HepG2 (cell line): ENCODE results near the gene DNM1. TPM values are rescaled to one million over a fixed set of nuclear protein-coding genes. Genes with fewer than 3 reads are reported as not detected.

Source experiments
- ATAC-seq: fragments of 200-7000 bp; cut with Tn5 transposase; 3 replicates; pipeline ENCODE4 v1.9.1; 2020; ENCODE audit warnings: mild to moderate bottlenecking, moderate library complexity
- BruUV-seq: library from RNA; stranded (reverse); fragments of 400-500 nt; replicated peaks from 2 replicates; lab custom pipeline; 2021; lab: Mats Ljungman, UMichigan
- CTCF ChIA-PET: fragments of 300-600 bp; formaldehyde crosslinking; extraction: SDS; loops from one replicate; lab custom pipeline; 2021; ENCODE audit warnings: low total read pairs, inconsistent platforms, low intra/inter-chr PET ratio; lab: Yijun Ruan, JAX
- POLR2A ChIA-PET: fragments of 350-600 bp; sonication (Branson Sonifier 250); formaldehyde crosslinking; loops from one replicate; lab custom pipeline; 2020; ENCODE audit warnings: antibody characterized with exemption, inconsistent platforms; lab: Yijun Ruan, JAX
- DNase-seq: peaks from one replicate; pipeline ENCODE4 v3.0.0-alpha.2; 2015; ENCODE audit warnings: low spot score
- FAIRE-seq: peaks from 3 replicates; lab custom pipeline; 2011; peaks lifted over from hg19 to GRCh38; lab: Jason Lieb, UNC
- H2AFZ ChIP-seq: one replicate; pipeline ENCODE4 v1.6.1; 2011; ENCODE audit warnings: low read length, inconsistent platforms
- H3K27ac ChIP-seq: fragments of 300-600 bp; 3 replicates; pipeline ENCODE4 v1.8.0; 2011; ENCODE audit warnings: mixed run types, mild to moderate bottlenecking, mixed read lengths, low read length, inconsistent platforms; ENCODE audit not compliant: insufficient read depth; ENCODE audit errors: extremely low read length
- H3K27me3 ChIP-seq, 2 experiments: fragments of 200-600 bp in 1 of 2; 2 replicates in 1 of 2; 3 replicates in 1 of 2; pipeline versions ENCODE4 v1.6.0 to v1.8.0; 2011; ENCODE audit warnings: low read length in 2 of 2, mild to moderate bottlenecking in 2 of 2, moderate library complexity in 2 of 2, inconsistent platforms in 1 of 2; ENCODE audit not compliant: insufficient read depth in 2 of 2, control insufficient read depth in 1 of 2
- H3K36me3 ChIP-seq, 2 experiments: fragments of 200-600 bp in 1 of 2; replicated peaks in 1 of 2; 2 replicates in 1 of 2; 3 replicates in 1 of 2; pipeline versions ENCODE4 v1.5.1 to v1.8.0; 2011; ENCODE audit warnings: low read length in 2 of 2, inconsistent platforms in 1 of 2; ENCODE audit not compliant: insufficient read depth in 2 of 2, control insufficient read depth in 1 of 2
- H3K4me1 ChIP-seq: 2 replicates; pipeline ENCODE4 v1.5.1; 2012; ENCODE audit warnings: low read length, inconsistent platforms; ENCODE audit not compliant: insufficient read depth
- H3K4me2 ChIP-seq: 2 replicates; pipeline ENCODE4 v1.6.0; 2011; ENCODE audit warnings: low read depth, low read length, inconsistent platforms
- H3K4me3 ChIP-seq, 3 experiments: fragments of 200-600 bp in 1 of 3; sonication (generic), shearing (Covaris generic) in 1 of 3; replicated peaks in 1 of 3; 2 replicates each; pipeline ENCODE4 v1.5.1; 2011 to 2016; ENCODE audit warnings: low read length in 3 of 3, inconsistent platforms in 2 of 3, low read depth in 2 of 3, mild to moderate bottlenecking in 2 of 3, control low read depth in 1 of 3, mixed read lengths in 1 of 3; ENCODE audit not compliant: insufficient read depth in 1 of 3
- H3K79me2 ChIP-seq: one replicate; pipeline ENCODE4 v1.6.1; 2011; ENCODE audit warnings: low read length, inconsistent platforms; ENCODE audit not compliant: insufficient read depth
- H3K9ac ChIP-seq: 2 replicates; pipeline ENCODE4 v1.6.0; 2011; ENCODE audit warnings: mild to moderate bottlenecking, low read depth, low read length, inconsistent platforms; ENCODE audit not compliant: insufficient read depth
- H3K9me3 ChIP-seq: 2 replicates; pipeline ENCODE4 v1.5.1; 2012; ENCODE audit warnings: mild to moderate bottlenecking, low read length
- H4K20me1 ChIP-seq: 2 replicates; pipeline ENCODE4 v1.6.0; 2011; ENCODE audit warnings: inconsistent platforms, mild to moderate bottlenecking, low read length, moderate library complexity; ENCODE audit not compliant: insufficient read depth
- ARID5B ChIP-seq: IDR thresholded peaks from 2 replicates; pipeline ENCODE4 v1.4.0; 2020; ENCODE audit warnings: mild to moderate bottlenecking, missing genetic modification reagents
- CENPBD1 ChIP-seq: sonication (generic); formaldehyde crosslinking; IDR thresholded peaks from 2 replicates; pipeline ENCODE4 v1.8.0; 2022; ENCODE audit warnings: missing genetic modification reagents, low read depth, mild to moderate bottlenecking, borderline replicate concordance
- TERF1 ChIP-seq: sonication (generic); formaldehyde crosslinking; IDR thresholded peaks from 2 replicates; pipeline ENCODE4 v1.8.0; 2022; ENCODE audit warnings: mild to moderate bottlenecking, missing genetic modification reagents, moderate library complexity
- XRCC5 ChIP-seq: fragments of 200-400 bp; formaldehyde crosslinking; optimal IDR thresholded peaks from 2 replicates; pipeline ENCODE3; 2017; ENCODE audit warnings: mild to moderate bottlenecking, low read length
- ZNF281 ChIP-seq: sonication (generic); formaldehyde crosslinking; IDR thresholded peaks from 2 replicates; pipeline ENCODE4 v1.4.0; 2020; ENCODE audit warnings: missing genetic modification reagents, borderline replicate concordance
- ZNF282 ChIP-seq: fragments of 450-650 bp; IDR thresholded peaks from 2 replicates; pipeline ENCODE4 v1.6.1; 2018; ENCODE audit not compliant: partially characterized antibody
- WGBS: methylation state at CpG from one replicate; pipeline ENCODE4 v1.1.6; 2017; ENCODE audit warnings: low lambda C conversion rate; 5-methylcytosine and 5-hydroxymethylcytosine counted together
- in situ Hi-C: cut with HindIII; loops from 2 replicates; pipeline ENCODE4 v1.10.0; 2017; ENCODE audit warnings: low pct_unique_long_range_greater_than_20kb; ENCODE audit not compliant: extremely low pct_ligation_motif_present
- intact Hi-C: fragments of 100-400 bp; cut with micrococcal nuclease; formaldehyde crosslinking; loops from one replicate; pipeline ENCODE4 v1.10.0; 2022; ENCODE audit not compliant: unreplicated experiment
- polyA plus RNA-seq, 8 experiments: library from polyadenylated mRNA; depleted of rRNA in 3 of 8; stranded (reverse) in 7 of 8; unstranded in 1 of 8; fragments of >200 nt; fragmentation: Illumina TruSeq in 4 of 8; extraction: Trizol in 4 of 8; gene quantifications; 2 replicates each; pipeline versions ENCODE4 v1.2.1 to v1.2.3, GENCODE V29; 2011 to 2016; ENCODE audit warnings: low read depth in 4 of 8, missing spikeins in 1 of 8, mixed read lengths in 1 of 8; ENCODE audit not compliant: insufficient read depth in 1 of 8
- total RNA-seq, 5 experiments: library from RNA; depleted of rRNA; stranded (reverse); fragments of >200 nt; fragmentation: Illumina TruSeq; extraction: Trizol; gene quantifications; 2 replicates each; pipeline ENCODE4 v1.2.3, GENCODE V29; 2016; ENCODE audit warnings: low read depth in 1 of 5

DNM1 gene
- total and polyA plus RNA-seq, 2 of the 13 experiments (the other 11 are each of a cell fraction or from before 2014, with no cell fraction given), result 0.13 to 0.58 TPM

GRCh38 chr9:128153947-128154695 is 49.1 kb upstream of the DNM1 start:
- Histone ChIP-seq H2AFZ (no peak overlapping the region), H3K4me3 (no peak overlapping the region), H3K27ac (no peak overlapping the region), H3K4me1 (peaks cover 50% of the 10 kb centered on the region), H3K27me3 (peaks cover 9 to 38% of the 10 kb centered on the region in 2 experiments; a peak in 4 of 5 replicates), H3K9ac (no peak overlapping the region), H3K9me3 (no peaks in the 10 kb centered on the region), H4K20me1 (no peaks in the 10 kb centered on the region), H3K79me2 (no peaks in the 10 kb centered on the region), H3K36me3 (no peaks in the 10 kb centered on the region), H3K4me2 (no peak overlapping the region)
- ATAC-seq, result no peak
- FAIRE-seq, result no peak
- CTCF ChIA-PET, result no interaction called here
- DNase-seq, result no peak
- no peak for TF ChIP-seq XRCC5
- TF ChIP-seq TERF1 (CRISPR knock-in tag), result peak; percentile 68; the same call in 1 of the 2 replicates
- intact Hi-C loops (no loop called here), in situ Hi-C loops (no loop called here)
- POLR2A ChIA-PET, result no interaction called here
- WGBS, result 0% methylated on average over 2 of the region's 13 CpGs
- BruUV-seq, result no TSS peak

GRCh38 chr9:128155736-128156500 is 47.3 kb upstream of the DNM1 start:
- intact Hi-C loops (no loop called here), in situ Hi-C loops (no loop called here)
- no TSS peak for BruUV-seq
- Histone ChIP-seq H4K20me1 (no peaks in the 10 kb centered on the region), H3K79me2 (no peaks in the 10 kb centered on the region), H3K9me3 (no peaks in the 10 kb centered on the region), H2AFZ (no peak overlapping the region), H3K27me3 (peaks cover 6 to 37% of the 10 kb centered on the region in 2 experiments; a peak in 4 of 5 replicates), H3K4me2 (no peak overlapping the region), H3K9ac (no peak overlapping the region), H3K36me3 (no peaks in the 10 kb centered on the region), H3K27ac (no peak overlapping the region), H3K4me3 (no peak overlapping the region), H3K4me1 (peaks cover 42% of the 10 kb centered on the region)
- WGBS, result 57% methylated on average over 6 of the region's 7 CpGs
- FAIRE-seq, result no peak
- POLR2A ChIA-PET, result no interaction called here
- CTCF ChIA-PET, result no interaction called here
- no peak for ATAC-seq
- DNase-seq, result no peak
- no peak for TF ChIP-seq ZNF281
- TF ChIP-seq ZNF282, result no peak
- no peak for TF ChIP-seq CENPBD1 (CRISPR knock-in tag)
- TF ChIP-seq ARID5B (CRISPR knock-in tag), result no peak
